Measurements from ENCODE around the gene NINJ2. TPM values are rescaled to one million over a fixed set of nuclear protein-coding genes. Genes with fewer than 3 reads are reported as not detected.

Gene NINJ2
- total and polyA plus RNA-seq, 8 donors: 0.32 to 1.8 (median 0.68) TPM

DNA sequence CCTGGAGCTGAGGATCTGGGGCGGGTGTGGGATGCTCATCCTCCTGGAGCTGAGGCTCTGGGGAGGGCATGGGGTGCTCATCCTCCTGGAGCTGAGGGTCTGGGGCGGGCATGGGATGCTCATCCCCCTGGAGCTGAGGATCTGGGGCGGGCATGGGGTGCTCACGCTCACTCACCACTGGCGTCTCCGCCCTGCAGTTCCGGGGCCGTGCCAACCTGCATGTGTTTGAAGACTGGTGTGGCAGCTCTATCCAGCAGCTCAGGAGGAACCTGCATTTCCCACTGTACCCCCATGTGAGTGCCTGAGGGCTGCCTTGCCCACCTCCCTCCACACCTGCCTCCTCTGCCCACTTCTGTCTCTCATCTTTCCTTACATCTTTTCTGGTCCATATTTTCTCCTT, 119.1 kb downstream of the NINJ2 start:
- TF ChIP-seq, protein P1, sequence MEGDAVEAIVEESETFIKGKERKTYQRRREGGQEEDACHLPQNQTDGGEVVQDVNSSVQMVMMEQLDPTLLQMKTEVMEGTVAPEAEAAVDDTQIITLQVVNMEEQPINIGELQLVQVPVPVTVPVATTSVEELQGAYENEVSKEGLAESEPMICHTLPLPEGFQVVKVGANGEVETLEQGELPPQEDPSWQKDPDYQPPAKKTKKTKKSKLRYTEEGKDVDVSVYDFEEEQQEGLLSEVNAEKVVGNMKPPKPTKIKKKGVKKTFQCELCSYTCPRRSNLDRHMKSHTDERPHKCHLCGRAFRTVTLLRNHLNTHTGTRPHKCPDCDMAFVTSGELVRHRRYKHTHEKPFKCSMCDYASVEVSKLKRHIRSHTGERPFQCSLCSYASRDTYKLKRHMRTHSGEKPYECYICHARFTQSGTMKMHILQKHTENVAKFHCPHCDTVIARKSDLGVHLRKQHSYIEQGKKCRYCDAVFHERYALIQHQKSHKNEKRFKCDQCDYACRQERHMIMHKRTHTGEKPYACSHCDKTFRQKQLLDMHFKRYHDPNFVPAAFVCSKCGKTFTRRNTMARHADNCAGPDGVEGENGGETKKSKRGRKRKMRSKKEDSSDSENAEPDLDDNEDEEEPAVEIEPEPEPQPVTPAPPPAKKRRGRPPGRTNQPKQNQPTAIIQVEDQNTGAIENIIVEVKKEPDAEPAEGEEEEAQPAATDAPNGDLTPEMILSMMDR (IDR thresholded peaks at IDR 0.05): no peak
- no peaks in the 10 kb centered on the region for H3K36me3 ChIP-seq
- 82 to 84% methylated on average over 7 to 8 of the region's 8 CpGs for WGBS, 2 donors
- H3K4me1 ChIP-seq: no peaks in the 10 kb centered on the region
- H3K27ac ChIP-seq: no peak overlapping the region
- no peak for ATAC-seq
- no peak overlapping the region for H3K4me3 ChIP-seq
- no peaks in the 10 kb centered on the region for H3K9me3 ChIP-seq
- intact Hi-C loops (cut with DNase I): loop anchor here in 2 of 3 donors (5.0 to 10.0 kb wide), 2 partner anchors 87 to 99 kb away; partner anchors contain the start of gene B4GALNT3 (in 1 of the 2)
- H3K27me3 ChIP-seq: peaks cover 0 to 3% (median 0%) of the 10 kb centered on the region in 4 donors
- no peak for DNase-seq
- no peak for FAIRE-seq

DNA sequence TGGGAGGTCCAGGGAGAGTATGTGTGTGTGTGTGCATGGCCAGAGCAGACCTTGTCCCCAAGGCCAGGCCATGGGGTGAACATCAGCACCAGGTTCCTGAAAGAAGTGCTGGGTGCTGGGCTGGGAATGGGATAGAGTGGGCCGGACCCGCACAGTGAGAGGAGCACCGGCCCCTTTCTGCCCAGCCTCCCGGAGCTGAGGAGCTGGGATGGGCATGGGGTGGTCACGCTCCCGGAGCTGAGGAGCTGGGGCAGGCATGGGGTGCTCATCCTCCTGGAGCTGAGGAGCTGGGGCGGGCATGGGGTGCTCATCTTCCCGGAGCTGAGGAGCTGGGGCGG, 120.2 kb downstream of the NINJ2 start:
- DNase-seq (no peak), ATAC-seq (no peak), FAIRE-seq (no peak)
- H3K36me3 ChIP-seq: no peaks in the 10 kb centered on the region
- H3K4me1 ChIP-seq: peaks cover 0 to 3% (median 0%) of the 10 kb centered on the region in 3 donors
- WGBS, 2 donors: 81 to 87% methylated on average over 6 to 8 of the region's 9 CpGs
- peaks cover 0 to 3% (median 0%) of the 10 kb centered on the region in 4 donors for H3K27me3 ChIP-seq
- H3K4me3 ChIP-seq: no peak overlapping the region
- TF ChIP-seq, protein P1 (IDR thresholded peaks at IDR 0.05): no peak
- intact Hi-C loops (cut with DNase I): loop anchor here in 2 of 3 donors (5.0 to 10.0 kb wide), 2 partner anchors 86 to 98 kb away; partner anchors contain the start of gene B4GALNT3 (in 1 of the 2)
- H3K27ac ChIP-seq: no peak overlapping the region
- no peaks in the 10 kb centered on the region for H3K9me3 ChIP-seq

DNA sequence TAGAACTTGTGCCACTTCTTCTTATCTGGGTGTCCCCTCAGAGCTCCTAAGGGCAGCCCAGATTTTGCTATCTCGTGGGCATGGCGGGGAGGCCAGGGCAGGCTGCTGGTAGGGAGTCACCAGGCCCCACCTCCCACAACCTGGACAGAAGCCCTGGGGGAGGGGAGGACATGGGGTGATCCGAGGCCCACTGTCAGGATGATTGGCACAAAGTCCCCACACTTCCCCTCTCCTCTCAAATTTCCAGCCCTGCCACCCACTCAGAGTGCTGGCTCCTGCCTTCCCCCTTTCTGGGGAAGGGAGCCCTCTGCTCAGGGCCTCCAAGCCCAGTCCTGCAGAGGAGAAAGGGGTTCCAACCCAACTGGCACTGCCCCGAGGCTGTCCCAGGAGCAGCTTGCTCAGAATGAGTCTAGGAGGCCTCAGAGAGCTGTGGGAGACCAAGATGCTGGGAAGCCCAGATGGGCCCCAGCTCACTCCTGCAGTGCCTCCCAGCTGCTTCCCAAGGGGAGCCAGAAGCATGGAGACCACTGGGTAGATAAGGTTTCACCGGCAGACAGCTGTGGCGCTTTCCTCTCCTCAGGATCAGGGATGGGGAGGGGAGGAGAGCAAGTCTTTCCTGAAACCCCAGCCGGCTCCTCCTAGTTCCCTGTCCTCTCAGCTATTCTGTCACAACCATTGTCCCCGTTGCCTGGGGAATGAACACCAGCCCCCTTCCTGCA, 120.7 kb downstream of the NINJ2 start:
- no peaks in the 10 kb centered on the region for H3K36me3 ChIP-seq
- H3K4me1 ChIP-seq: peaks cover 0 to 4% (median 0%) of the 10 kb centered on the region in 3 donors
- no peak overlapping the region for H3K27ac ChIP-seq
- DNase-seq (peak in 1 of 6 donors; percentile 54), FAIRE-seq (no peak), ATAC-seq (no peak)
- H3K27me3 ChIP-seq: peaks cover 0 to 3% (median 0%) of the 10 kb centered on the region in 4 donors
- intact Hi-C loops (cut with DNase I): loop anchor here in 2 of 3 donors (5.0 to 10.0 kb wide), 2 partner anchors 85 to 98 kb away; partner anchors contain the start of gene B4GALNT3 (in 1 of the 2)
- 68 to 70% methylated on average over 8 of the region's 8 CpGs for WGBS, 2 donors
- no peak overlapping the region for H3K4me3 ChIP-seq
- H3K9me3 ChIP-seq: no peaks in the 10 kb centered on the region
- TF ChIP-seq, protein P1 (IDR thresholded peaks at IDR 0.05): no peak

DNA sequence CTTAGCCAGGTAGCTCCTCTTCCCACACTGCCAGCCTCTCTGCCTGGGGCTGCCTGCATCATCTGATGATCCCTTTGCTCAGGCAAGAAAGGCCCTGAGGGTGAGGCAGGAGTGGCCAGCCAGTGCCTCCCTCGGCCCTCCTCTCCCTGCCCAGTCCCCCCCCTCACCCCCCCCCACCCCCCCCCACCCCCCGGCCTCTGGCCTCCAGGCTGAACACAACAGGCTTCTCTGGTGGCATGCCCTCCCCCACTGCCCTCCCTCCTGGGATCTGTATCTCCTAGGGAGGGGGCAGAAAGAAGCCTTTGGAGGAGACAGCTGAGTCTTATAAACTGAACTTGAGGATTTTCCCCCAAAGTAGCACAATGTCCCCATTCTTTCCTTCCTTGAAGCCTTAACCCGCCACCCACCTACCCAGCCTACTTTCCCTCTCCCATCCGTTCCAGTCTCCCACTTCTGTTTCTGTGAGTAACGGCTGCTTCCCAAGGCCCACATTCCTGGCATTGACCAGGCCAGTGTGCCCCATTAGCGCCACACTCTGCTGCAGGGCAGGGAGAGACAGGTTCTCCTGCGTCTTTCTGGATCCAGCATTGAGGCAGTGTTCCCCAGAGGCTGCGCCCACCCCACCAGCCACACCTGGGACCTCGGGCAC, 121.4 kb downstream of the NINJ2 start:
- intact Hi-C loops (cut with DNase I): loop anchor here in 2 of 3 donors (5.0 to 10.0 kb wide), 2 partner anchors 84 to 97 kb away; partner anchors contain the start of gene B4GALNT3 (in 1 of the 2)
- WGBS, 2 donors: 64 to 67% methylated on average over 8 of the region's 9 CpGs
- Histone ChIP-seq H3K4me3 (no peak overlapping the region), H3K27me3 (no peaks in the 10 kb centered on the region), H3K9me3 (no peaks in the 10 kb centered on the region), H3K36me3 (no peaks in the 10 kb centered on the region), H3K27ac (peak overlapping the region in 1 of 4 donors; percentile 12), H3K4me1 (peaks cover 0 to 4% (median 0%) of the 10 kb centered on the region in 3 donors)
- ATAC-seq (no peak), DNase-seq (peak in 1 of 6 donors; percentile 51), FAIRE-seq (no peak)
- TF ChIP-seq, protein P1 (IDR thresholded peaks at IDR 0.05): no peak
